Measurements from ENCODE around the gene EFCAB8.

EFCAB8 gene

DNA sequence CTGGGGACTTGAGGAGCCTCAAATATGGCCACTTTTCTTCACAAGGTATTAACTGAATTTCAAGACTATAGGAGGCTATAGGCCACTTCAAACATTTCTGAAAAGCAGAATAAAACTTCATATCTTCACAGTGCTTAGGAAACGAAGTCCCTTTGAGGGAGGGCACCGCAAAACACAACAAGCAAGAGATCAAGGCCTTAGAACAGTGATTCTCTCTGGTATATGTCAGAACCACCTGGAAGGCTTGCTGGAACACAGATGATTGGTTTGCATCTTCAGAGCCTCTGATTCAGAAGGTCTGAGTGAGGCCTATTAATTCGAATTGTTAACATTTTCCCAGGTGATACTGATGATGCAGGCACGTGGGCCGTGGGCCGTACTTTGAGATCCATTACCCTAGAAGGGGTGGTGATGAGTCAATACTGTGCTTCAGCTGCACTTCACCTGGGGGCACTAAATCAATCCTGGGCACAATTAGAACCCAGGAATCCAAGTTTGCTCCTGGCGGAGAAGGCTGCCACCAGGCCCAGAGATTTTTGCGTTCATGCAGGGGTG lies 134.8 kb downstream of the EFCAB8 start:
- TF ChIP-seq CTCF (IDR thresholded peaks at IDR 0.05; ENCODE audit: low read depth, low read length, missing control alignments) = no peak
- in situ Hi-C loops (cut with HindIII; ENCODE audit: low sequenced_read_pairs) = no loop called here
- no peak for DNase-seq (ENCODE audit: low read depth)
- H3K4me3 ChIP-seq (ENCODE audit: low read depth, low read length) = no peak overlapping the region

- in situ Hi-C loops (cut with HindIII; ENCODE audit: low sequenced_read_pairs) = no loop called here
- H3K4me3 ChIP-seq (ENCODE audit: low read depth, low read length) = no peak overlapping the region
- no peak for TF ChIP-seq CTCF (IDR thresholded peaks at IDR 0.05; ENCODE audit: low read depth, low read length, missing control alignments)
- DNase-seq (ENCODE audit: low read depth) = no peak
These were observed 137.1 kb downstream of the EFCAB8 start for GRCh38 chr20:32995802-32996201.

GRCh38 chr20:32997431-32997830 lies 138.7 kb downstream of the EFCAB8 start:
- DNase-seq (ENCODE audit: low read depth) = no peak
- in situ Hi-C loops (cut with HindIII; ENCODE audit: low sequenced_read_pairs) = no loop called here
- H3K4me3 ChIP-seq (ENCODE audit: low read depth, low read length) = no peak overlapping the region
- no peak for TF ChIP-seq CTCF (IDR thresholded peaks at IDR 0.05; ENCODE audit: low read depth, low read length, missing control alignments)

DNA sequence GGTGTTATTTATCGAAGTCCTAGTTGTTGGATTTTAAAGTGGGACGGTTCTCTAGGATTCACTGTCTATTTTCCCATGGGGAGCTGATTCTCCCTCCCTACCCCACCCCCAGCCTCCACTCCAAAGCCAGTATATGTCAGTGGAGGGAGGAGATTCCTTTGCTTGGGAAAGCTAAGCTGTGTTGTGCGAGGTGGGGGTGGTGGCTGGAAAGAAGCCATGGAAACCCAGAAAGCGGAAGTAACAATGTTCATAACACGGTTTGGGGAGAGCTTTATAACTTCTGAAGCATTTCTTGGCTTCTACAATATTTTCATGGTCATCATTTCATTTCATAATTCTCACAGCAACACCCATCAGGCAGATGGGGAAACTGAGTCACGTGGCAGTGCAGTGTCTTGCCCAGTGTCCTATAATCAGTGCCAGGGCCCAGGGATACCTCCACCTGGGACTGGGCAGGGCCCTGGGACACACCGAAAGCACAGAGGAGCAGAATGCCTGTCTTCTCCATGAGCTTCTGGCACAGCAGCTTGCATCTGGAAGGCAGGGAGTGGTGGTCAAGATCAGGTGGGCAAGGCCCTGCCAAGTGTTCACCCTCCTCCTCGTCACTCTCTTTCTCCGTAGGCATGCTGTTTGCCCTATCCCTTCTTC lies 141.0 kb downstream of the EFCAB8 start:
- in situ Hi-C loops (cut with HindIII; ENCODE audit: low sequenced_read_pairs) = no loop called here

DNA sequence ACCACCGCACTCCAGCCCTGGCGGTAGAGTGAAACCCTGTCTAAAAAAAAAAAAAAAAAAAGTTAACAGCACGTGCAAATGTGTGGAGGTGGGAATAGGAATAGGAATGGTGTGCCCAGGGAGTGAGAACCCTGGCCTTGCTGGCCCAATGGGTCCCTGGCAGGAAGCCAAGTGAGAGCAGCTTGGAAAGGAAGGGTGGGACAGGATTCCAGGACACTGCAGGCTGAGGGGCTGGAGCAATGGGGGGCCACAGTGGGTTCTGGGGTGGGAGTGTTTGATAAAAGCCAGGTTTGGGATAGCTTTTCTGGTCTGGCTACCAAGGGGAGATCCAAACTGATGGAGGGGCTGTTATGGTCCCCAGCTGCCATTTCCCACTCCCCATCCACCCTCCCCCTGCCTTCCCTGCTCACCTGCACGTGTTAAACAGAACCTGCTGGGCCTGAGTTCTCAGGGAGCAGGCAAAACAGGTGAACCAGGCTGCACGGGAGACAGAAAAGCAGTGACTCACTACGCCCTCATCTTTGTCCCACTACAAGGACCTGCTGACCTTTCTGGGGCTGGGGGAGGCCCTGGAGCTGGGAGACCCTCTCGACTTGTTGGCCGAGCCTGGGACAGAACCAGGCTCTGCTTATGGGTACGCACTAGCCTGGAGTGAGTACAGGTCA lies 142.2 kb downstream of the EFCAB8 start:
- in situ Hi-C loops (cut with HindIII; ENCODE audit: low sequenced_read_pairs) = no loop called here
- TF ChIP-seq CTCF (IDR thresholded peaks at IDR 0.05; ENCODE audit: low read depth, low read length, missing control alignments) = no peak

More for the DNA sequence above, 141.0 kb downstream of the EFCAB8 start:
- no peak for DNase-seq (ENCODE audit: low read depth)
- TF ChIP-seq CTCF (IDR thresholded peaks at IDR 0.05; ENCODE audit: low read depth, low read length, missing control alignments) = no peak
- H3K4me3 ChIP-seq (ENCODE audit: low read depth, low read length) = no peak overlapping the region

GRCh38 chr20:33002087-33002808 lies 143.5 kb downstream of the EFCAB8 start:
- in situ Hi-C loops (cut with HindIII; ENCODE audit: low sequenced_read_pairs) = no loop called here
- no peak for DNase-seq (ENCODE audit: low read depth)

More for the DNA sequence above, 142.2 kb downstream of the EFCAB8 start:
- no peak overlapping the region for H3K4me3 ChIP-seq (ENCODE audit: low read depth, low read length)
- no peak for DNase-seq (ENCODE audit: low read depth)

More at GRCh38 chr20:33002087-33002808, 143.5 kb downstream of the EFCAB8 start:
- H3K4me3 ChIP-seq (ENCODE audit: low read depth, low read length) = no peak overlapping the region
- no peak for TF ChIP-seq CTCF (IDR thresholded peaks at IDR 0.05; ENCODE audit: low read depth, low read length, missing control alignments)
